Hindlimb muscle (tissue), 1 donor: ENCODE results near the gene FLNC. TPM values are rescaled to one million over a fixed set of nuclear protein-coding genes. Genes with fewer than 3 reads are reported as not detected.

ENCODE experiments used
- DNase-seq: peaks from one replicate; pipeline ENCODE4 v3.0.0-alpha.2; 2013
- polyA plus RNA-seq: library from polyadenylated mRNA; unstranded; fragments of 120-200 nt; gene quantifications from one replicate; pipeline ENCODE4 v1.2.1, GENCODE V29; 2013; ENCODE audit not compliant: insufficient read length

FLNC gene
- 823 TPM for polyA plus RNA-seq

GRCh38 chr7:128830231-128831177, at the start of gene FLNC:
TSS of gene FLNC (plus strand) at chr7:128830406. CDS start at chr7:128830638, 232 bp downstream.
- peak; percentile 79 for DNase-seq

- peak; percentile 74 for DNase-seq
Observed at GRCh38 chr7:128781126-128781525, 49.1 kb upstream of the FLNC start.

GRCh38 chr7:128781851-128782250, 48.4 kb upstream of the FLNC start:
- no peak for DNase-seq

GRCh38 chr7:128783143-128783861, 46.9 kb upstream of the FLNC start:
- peak; percentile 90 for DNase-seq

- no peak for DNase-seq
Observed at GRCh38 chr7:128785738-128786137, 44.5 kb upstream of the FLNC start.

- DNase-seq = no peak
Observed at GRCh38 chr7:128788446-128789412, 41.5 kb upstream of the FLNC start.

- no peak for DNase-seq
Observed at GRCh38 chr7:128790315-128791041, 39.7 kb upstream of the FLNC start.

- no peak for DNase-seq
Observed at GRCh38 chr7:128791121-128791971, 38.9 kb upstream of the FLNC start, which contains the start of gene CCDC136. TSS of gene CCDC136 (plus strand) at chr7:128791968. CDS start at chr7:128792412, 444 bp downstream.

- no peak for DNase-seq
Observed at GRCh38 chr7:128791972-128792327, 38.3 kb upstream of the FLNC start.

GRCh38 chr7:128792471-128793180, 37.6 kb upstream of the FLNC start:
- no peak for DNase-seq

GRCh38 chr7:128793181-128793547, 37.0 kb upstream of the FLNC start:
- no peak for DNase-seq

GRCh38 chr7:128794020-128794419, 36.2 kb upstream of the FLNC start:
- no peak for DNase-seq

- no peak for DNase-seq
Observed at GRCh38 chr7:128794436-128794835, 35.8 kb upstream of the FLNC start.

- no peak for DNase-seq
Observed at GRCh38 chr7:128795129-128795528, 35.1 kb upstream of the FLNC start.

- DNase-seq = peak; percentile 58
Observed at GRCh38 chr7:128796327-128796726, 33.9 kb upstream of the FLNC start.

- DNase-seq = no peak
Observed at GRCh38 chr7:128799451-128799850, 30.8 kb upstream of the FLNC start.

GRCh38 chr7:128800567-128800966, 29.6 kb upstream of the FLNC start:
- no peak for DNase-seq

GRCh38 chr7:128801003-128801402, 29.2 kb upstream of the FLNC start:
- DNase-seq = no peak

GRCh38 chr7:128801667-128802418, 28.4 kb upstream of the FLNC start:
- no peak for DNase-seq
